Measurements from ENCODE around the gene FFAR1. TPM values are rescaled to one million over a fixed set of nuclear protein-coding genes. Genes with fewer than 3 reads are reported as not detected.

The FFAR1 gene
- total and polyA plus RNA-seq, 9 donors, result 0.11 to 5.0 (median 1.3) TPM

- peak; percentile 12 to 39 (median 21) for DNase-seq
- Histone ChIP-seq H3K36me3 (no peaks in the 10 kb centered on the region), H3K4me3 (no peak overlapping the region), H3K27ac (no peak overlapping the region), H3K27me3 (no peaks in the 10 kb centered on the region), H3K9me3 (no peaks in the 10 kb centered on the region), H3K4me1 (ENCODE audit: insufficient read depth) (peaks cover 3% of the 10 kb centered on the region)
- intact Hi-C loops (cut with DNase I), result loop anchor here in 3 of 4 donors (5.0 to 10.0 kb wide), 3 partner anchors 79 to 146 kb away; partner anchors contain the start of gene KRTDAP (in 1 of the 3)
- WGBS, 3 donors, result 88 to 92% (median 90%) methylated on average over 41 to 47 of the region's 47 CpGs
- no peak for TF ChIP-seq POLR2A (IDR thresholded peaks at IDR 0.05)
- TF ChIP-seq EP300 (IDR thresholded peaks at IDR 0.05), result no peak
- no peak for TF ChIP-seq CTCF (IDR thresholded peaks at IDR 0.05)
Observed at GRCh38 chr19:35351411-35352176, 3.9 kb downstream of the FFAR1 start.

- DNase-seq, result peak in 2 of 5 donors; percentile 21 to 32
- WGBS, 3 donors, result 82 to 88% (median 87%) methylated on average over 18 of the region's 18 CpGs
- intact Hi-C loops (cut with DNase I), result loop anchor here in 3 of 4 donors (5.0 to 10.0 kb wide), 3 partner anchors 80 to 145 kb away; partner anchors contain the start of gene KRTDAP (in 1 of the 3)
Observed at GRCh38 chr19:35352177-35352447, 4.4 kb downstream of the FFAR1 start.

GRCh38 chr19:35352448-35353304, 5.0 kb downstream of the FFAR1 start:
- Histone ChIP-seq H3K4me3 (no peak overlapping the region), H3K27ac (no peak overlapping the region), H3K36me3 (no peaks in the 10 kb centered on the region), H3K27me3 (no peaks in the 10 kb centered on the region), H3K9me3 (no peaks in the 10 kb centered on the region), H3K4me1 (ENCODE audit: insufficient read depth) (peaks cover 3% of the 10 kb centered on the region)
- TF ChIP-seq EP300 (IDR thresholded peaks at IDR 0.05) (no peak), CTCF (IDR thresholded peaks at IDR 0.05) (peak; percentile 52 to 78 (median 75))
- intact Hi-C loops (cut with DNase I), result loop anchor here in 3 of 4 donors (5.0 to 10.0 kb wide), 3 partner anchors 80 to 145 kb away; partner anchors contain the start of gene KRTDAP (in 1 of the 3)
- peak; percentile 66 to 78 (median 75) for DNase-seq
- WGBS, 3 donors, result 27 to 33% (median 30%) methylated on average over 32 of the region's 32 CpGs

More at GRCh38 chr19:35352177-35352447, 4.4 kb downstream of the FFAR1 start:
- peaks cover 3% of the 10 kb centered on the region for H3K4me1 ChIP-seq (ENCODE audit: insufficient read depth)
- TF ChIP-seq CTCF (IDR thresholded peaks at IDR 0.05), result no peak
- TF ChIP-seq POLR2A (IDR thresholded peaks at IDR 0.05), result no peak
- no peak for TF ChIP-seq EP300 (IDR thresholded peaks at IDR 0.05)
- no peaks in the 10 kb centered on the region for H3K27me3 ChIP-seq
- no peak overlapping the region for H3K27ac ChIP-seq
- no peak overlapping the region for H3K4me3 ChIP-seq
- H3K36me3 ChIP-seq, result no peaks in the 10 kb centered on the region
- H3K9me3 ChIP-seq, result no peaks in the 10 kb centered on the region

- intact Hi-C loops (cut with DNase I), result loop anchor here in 3 of 4 donors (5.0 to 10.0 kb wide), 3 partner anchors 81 to 144 kb away; partner anchors contain the start of gene KRTDAP (in 1 of the 3)
- peaks cover 3% of the 10 kb centered on the region for H3K4me1 ChIP-seq (ENCODE audit: insufficient read depth)
- no peak overlapping the region for H3K4me3 ChIP-seq
- 85 to 87% (median 86%) methylated on average over 9 of the region's 9 CpGs for WGBS, 3 donors
- no peaks in the 10 kb centered on the region for H3K27me3 ChIP-seq
- no peaks in the 10 kb centered on the region for H3K36me3 ChIP-seq
- no peak for TF ChIP-seq POLR2A (IDR thresholded peaks at IDR 0.05)
- no peak for TF ChIP-seq CTCF (IDR thresholded peaks at IDR 0.05)
- TF ChIP-seq EP300 (IDR thresholded peaks at IDR 0.05), result no peak
- peak in 2 of 5 donors; percentile 5 to 8 for DNase-seq
- no peak overlapping the region for H3K27ac ChIP-seq
- H3K9me3 ChIP-seq, result no peaks in the 10 kb centered on the region
Observed at GRCh38 chr19:35353635-35354034, 5.9 kb downstream of the FFAR1 start.

Data from ovary (tissue), 9 donors.